Immature natural killer cell (primary cell): ENCODE data around the gene ATP6V1D. TPM values are rescaled to one million over a fixed set of nuclear protein-coding genes. Genes with fewer than 3 reads are reported as not detected.
A peak's percentile ranks its signal among the peaks of the same experiment; 100 is the strongest.
"Not testable (repeated sequence)": the region's sequence is repeated elsewhere in the genome, so short reads cannot be mapped to it uniquely, and the experiment has no call there.

Source experiments
- DNase-seq, 3 donors: peaks; one replicate each; pipeline ENCODE4 v3.0.0; 2022; ENCODE audit warnings: mixed read lengths in 1 of 3
- H3K27ac Mint-ChIP-seq, 6 donors: one replicate each; pipeline ENCODE4 v1.8.0; 2020; ENCODE audit warnings: mixed read lengths in 6 of 6, mild to moderate bottlenecking in 5 of 6, inconsistent platforms in 4 of 6, moderate library complexity in 3 of 6
- H3K27me3 Mint-ChIP-seq, 3 donors: one replicate each; pipeline ENCODE4 v1.8.0; 2020 to 2021; ENCODE audit warnings: low read depth in 3 of 3, mild to moderate bottlenecking in 3 of 3, mixed read lengths in 3 of 3, moderate library complexity in 3 of 3, inconsistent platforms in 1 of 3
- H3K36me3 Mint-ChIP-seq, 3 donors: one replicate each; pipeline ENCODE4 v1.8.0; 2020; ENCODE audit warnings: mixed read lengths in 3 of 3, inconsistent platforms in 2 of 3, mild to moderate bottlenecking in 2 of 3
- H3K4me1 Mint-ChIP-seq, 2 donors: one replicate each; pipeline ENCODE4 v1.8.0; 2020; ENCODE audit warnings: inconsistent platforms in 2 of 2, mild to moderate bottlenecking in 2 of 2, mixed read lengths in 2 of 2, moderate library complexity in 1 of 2
- H3K4me3 Mint-ChIP-seq, 5 donors: one replicate each; pipeline ENCODE4 v1.8.0; 2020; ENCODE audit warnings: mild to moderate bottlenecking in 5 of 5, mixed read lengths in 5 of 5, inconsistent platforms in 3 of 5, moderate library complexity in 3 of 5
- H3K9me3 Mint-ChIP-seq, 6 donors: one replicate each; pipeline ENCODE4 v1.8.0; 2020; ENCODE audit warnings: mild to moderate bottlenecking in 6 of 6, mixed read lengths in 6 of 6, inconsistent platforms in 4 of 6, moderate library complexity in 3 of 6
- polyA plus RNA-seq, 3 donors: library from polyadenylated mRNA; unstranded; fragments of 300-500 nt; fragmentation: Illumina TruSeq; gene quantifications; one replicate each; pipeline ENCODE4 v1.2.3, GENCODE V29; 2021

The ATP6V1D gene
- 10 to 100 TPM; 74.0 to 94.9 (median 80.1) TPM for polyA plus RNA-seq

DNA sequence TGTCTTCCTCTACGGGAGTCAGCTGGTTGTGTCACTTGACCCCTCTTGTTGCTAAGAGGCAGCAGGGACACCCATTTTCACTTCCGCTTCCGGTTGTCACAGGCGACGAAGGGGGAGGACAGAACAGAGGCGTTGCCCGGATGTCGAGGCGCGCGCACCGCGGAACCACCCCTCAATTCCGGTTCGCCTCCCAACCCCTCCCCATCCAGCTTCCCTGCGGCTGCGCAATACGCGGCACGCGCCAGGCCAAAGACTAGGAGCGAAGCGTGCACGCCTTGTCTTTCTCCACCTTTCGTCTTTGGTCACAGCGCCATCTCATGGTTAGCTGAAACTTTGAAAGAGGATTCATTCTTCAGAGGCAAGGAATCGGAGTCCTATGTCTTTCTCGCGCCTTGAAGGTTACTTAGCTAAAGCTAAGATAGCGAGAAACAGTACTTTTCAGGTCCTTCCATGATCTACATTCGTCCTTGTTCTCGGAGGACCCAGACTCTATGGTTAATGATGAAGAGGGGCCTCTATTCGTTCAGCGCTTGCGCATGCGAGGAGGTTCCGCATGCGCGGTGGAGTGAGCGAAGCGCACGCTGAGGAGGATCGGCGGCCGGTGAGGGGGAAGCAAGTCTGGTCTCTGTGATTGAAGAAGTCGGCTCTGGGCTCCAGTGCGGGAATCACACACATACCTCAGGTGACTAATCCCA, at the start of gene ATP6V1D, which contains the start of gene EIF2S1:
ATP6V1D (minus strand) TSS at position 30 of the 695 bp plus-strand sequence. CDS start 106 bp downstream, outside the sequence.
EIF2S1 (plus strand) TSS at position 554 of the 695 bp plus-strand sequence. CDS start 4,440 bp downstream, outside the sequence.
- DNase-seq: peak; percentile 100
- peak within 1 kb of the TSS; percentile 94 to 100 (median 98) for H3K27ac Mint-ChIP-seq
- H3K36me3 Mint-ChIP-seq: peaks cover 0 to 5% (median 0%) of the 10 kb centered on the region in 3 donors
- peak within 1 kb of the TSS; percentile 97 to 99 (median 99) for H3K4me3 Mint-ChIP-seq
- peaks cover 8 to 9% (median 8%) of the 10 kb centered on the region in 3 donors for H3K27me3 Mint-ChIP-seq
- peaks cover 50 to 81% of the 10 kb centered on the region in 2 donors for H3K4me1 Mint-ChIP-seq
- H3K9me3 Mint-ChIP-seq: no peaks in the 10 kb centered on the region

DNA sequence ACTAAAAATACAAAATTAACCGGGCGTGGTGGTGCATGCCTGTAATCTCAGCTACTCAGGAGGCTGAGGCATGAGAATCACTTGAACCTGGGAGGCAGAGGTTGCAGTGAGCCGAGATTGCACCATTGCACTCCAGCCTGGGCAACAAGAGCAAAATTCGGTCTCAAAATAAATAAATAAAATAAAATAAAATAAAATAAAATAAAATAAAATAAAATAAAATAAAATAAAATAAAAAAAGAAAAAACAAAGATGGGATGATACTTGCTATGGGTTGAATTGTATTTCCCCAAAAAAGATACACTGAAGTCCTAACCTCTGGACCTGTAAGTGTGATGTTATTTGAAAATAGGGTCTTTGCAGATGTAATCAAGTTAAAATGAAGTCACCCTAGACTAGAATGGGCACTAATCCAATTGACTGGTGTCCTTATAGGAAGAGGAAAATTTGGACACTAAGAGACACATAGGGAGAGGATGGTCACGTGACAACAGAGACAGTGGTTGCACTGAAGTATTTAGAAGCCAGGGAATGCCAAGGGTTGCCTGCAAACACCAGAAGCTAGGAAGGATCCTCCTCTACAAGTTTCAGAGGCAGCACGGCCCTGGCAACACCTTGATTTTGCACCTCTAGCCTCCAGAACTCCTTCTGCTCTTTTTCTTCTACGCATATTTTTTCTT, 48.7 kb upstream of the ATP6V1D start:
- not testable (repeated sequence) for H3K27ac Mint-ChIP-seq, H3K4me3 Mint-ChIP-seq, H3K36me3 Mint-ChIP-seq, DNase-seq, H3K9me3 Mint-ChIP-seq, H3K4me1 Mint-ChIP-seq
- H3K27me3 Mint-ChIP-seq: peaks cover 0 to 11% (median 2%) of the 10 kb centered on the region in 3 donors

GRCh38 chr14:67405771-67406170, 46.2 kb upstream of the ATP6V1D start:
- DNase-seq: no peak
- H3K27me3 Mint-ChIP-seq: peaks cover 0 to 9% (median 3%) of the 10 kb centered on the region in 3 donors
- H3K4me1 Mint-ChIP-seq: no peaks in the 10 kb centered on the region
- H3K27ac Mint-ChIP-seq: no peak overlapping the region
- H3K36me3 Mint-ChIP-seq: no peaks in the 10 kb centered on the region
- no peak overlapping the region for H3K4me3 Mint-ChIP-seq
- no peaks in the 10 kb centered on the region for H3K9me3 Mint-ChIP-seq

- Mint-ChIP-seq H3K27ac (no peak overlapping the region), H3K36me3 (no peaks in the 10 kb centered on the region), H3K4me3 (no peak overlapping the region), H3K9me3 (no peaks in the 10 kb centered on the region), H3K4me1 (no peaks in the 10 kb centered on the region), H3K27me3 (peaks cover 0 to 9% (median 3%) of the 10 kb centered on the region in 3 donors)
- no peak for DNase-seq
These were observed 40.8 kb upstream of the ATP6V1D start for GRCh38 chr14:67400434-67400833.

- Mint-ChIP-seq H3K4me3 (no peak overlapping the region), H3K36me3 (no peaks in the 10 kb centered on the region), H3K27ac (no peak overlapping the region), H3K4me1 (no peaks in the 10 kb centered on the region), H3K27me3 (peaks cover 1 to 7% (median 3%) of the 10 kb centered on the region in 3 donors), H3K9me3 (no peaks in the 10 kb centered on the region)
- no peak for DNase-seq
These were observed 37.9 kb upstream of the ATP6V1D start for GRCh38 chr14:67397536-67397935.

- DNase-seq: no peak
- Mint-ChIP-seq H3K27ac (no peak overlapping the region), H3K4me3 (no peak overlapping the region), H3K27me3 (peaks cover 1 to 3% (median 2%) of the 10 kb centered on the region in 3 donors), H3K9me3 (no peaks in the 10 kb centered on the region), H3K36me3 (no peaks in the 10 kb centered on the region), H3K4me1 (no peaks in the 10 kb centered on the region)
These were observed 36.9 kb upstream of the ATP6V1D start for GRCh38 chr14:67396381-67396970.

- Mint-ChIP-seq H3K4me1 (no peaks in the 10 kb centered on the region), H3K9me3 (no peaks in the 10 kb centered on the region), H3K36me3 (no peaks in the 10 kb centered on the region), H3K27me3 (peaks cover 1 to 3% (median 2%) of the 10 kb centered on the region in 3 donors), H3K4me3 (no peak overlapping the region), H3K27ac (no peak overlapping the region)
- DNase-seq: no peak
These were observed 36.2 kb upstream of the ATP6V1D start for GRCh38 chr14:67395876-67396189.

- Mint-ChIP-seq H3K4me3 (no peak overlapping the region), H3K4me1 (no peaks in the 10 kb centered on the region), H3K36me3 (no peaks in the 10 kb centered on the region), H3K9me3 (no peaks in the 10 kb centered on the region), H3K27ac (no peak overlapping the region), H3K27me3 (peaks cover 1 to 3% (median 2%) of the 10 kb centered on the region in 3 donors)
- no peak for DNase-seq
These were observed 35.7 kb upstream of the ATP6V1D start for GRCh38 chr14:67395086-67395875.

DNA sequence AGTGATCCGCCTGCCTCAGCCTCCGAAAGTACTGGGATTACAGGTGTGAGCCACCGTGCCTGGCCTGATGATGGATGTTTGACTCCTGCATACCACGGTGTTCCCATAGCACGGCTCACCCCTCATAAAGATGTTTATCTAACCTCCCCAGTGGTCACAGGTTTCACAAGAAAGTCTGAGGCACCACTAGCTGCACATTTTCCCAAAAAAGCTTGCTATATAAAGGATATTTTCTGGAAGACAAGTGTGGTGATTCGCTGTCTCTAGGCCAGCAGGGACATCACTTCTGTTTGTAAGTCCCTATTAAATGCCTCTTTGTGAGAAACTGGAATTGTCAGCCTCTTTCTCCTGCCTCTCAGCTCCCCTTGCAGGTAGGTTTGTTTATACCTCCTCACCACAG, 34.1 kb upstream of the ATP6V1D start:
- DNase-seq: no peak
- no peaks in the 10 kb centered on the region for H3K4me1 Mint-ChIP-seq
- no peaks in the 10 kb centered on the region for H3K9me3 Mint-ChIP-seq
- peaks cover 0 to 2% (median 1%) of the 10 kb centered on the region in 3 donors for H3K27me3 Mint-ChIP-seq
- no peak overlapping the region for H3K4me3 Mint-ChIP-seq
- no peaks in the 10 kb centered on the region for H3K36me3 Mint-ChIP-seq
- no peak overlapping the region for H3K27ac Mint-ChIP-seq

GRCh38 chr14:67392800-67393199, 33.2 kb upstream of the ATP6V1D start:
- DNase-seq: no peak
- H3K4me1 Mint-ChIP-seq: no peaks in the 10 kb centered on the region
- no peak overlapping the region for H3K4me3 Mint-ChIP-seq
- no peaks in the 10 kb centered on the region for H3K36me3 Mint-ChIP-seq
- H3K27ac Mint-ChIP-seq: no peak overlapping the region
- H3K9me3 Mint-ChIP-seq: no peaks in the 10 kb centered on the region
- peaks cover 0 to 2% (median 1%) of the 10 kb centered on the region in 3 donors for H3K27me3 Mint-ChIP-seq

- H3K4me3 Mint-ChIP-seq: no peak overlapping the region
- no peaks in the 10 kb centered on the region for H3K36me3 Mint-ChIP-seq
- peaks cover 0 to 2% (median 1%) of the 10 kb centered on the region in 3 donors for H3K27me3 Mint-ChIP-seq
- DNase-seq: no peak
- H3K27ac Mint-ChIP-seq: no peak overlapping the region
- no peaks in the 10 kb centered on the region for H3K4me1 Mint-ChIP-seq
- H3K9me3 Mint-ChIP-seq: no peaks in the 10 kb centered on the region
These were observed 32.5 kb upstream of the ATP6V1D start for GRCh38 chr14:67392123-67392522.

- H3K27ac Mint-ChIP-seq: no peak overlapping the region
These were observed 31.7 kb upstream of the ATP6V1D start for GRCh38 chr14:67391268-67391667.

GRCh38 chr14:67389811-67390534, 30.4 kb upstream of the ATP6V1D start:
- no peak overlapping the region for H3K27ac Mint-ChIP-seq

More at GRCh38 chr14:67391268-67391667, 31.7 kb upstream of the ATP6V1D start:
- Mint-ChIP-seq H3K27me3 (peaks cover 0 to 2% (median 1%) of the 10 kb centered on the region in 3 donors), H3K4me3 (no peak overlapping the region), H3K9me3 (no peaks in the 10 kb centered on the region), H3K36me3 (peaks cover 0 to 7% (median 0%) of the 10 kb centered on the region in 3 donors), H3K4me1 (no peaks in the 10 kb centered on the region)
- no peak for DNase-seq

More at GRCh38 chr14:67389811-67390534, 30.4 kb upstream of the ATP6V1D start:
- Mint-ChIP-seq H3K4me3 (no peak overlapping the region), H3K9me3 (no peaks in the 10 kb centered on the region), H3K36me3 (peaks cover 6 to 18% (median 6%) of the 10 kb centered on the region in 3 donors), H3K4me1 (no peaks in the 10 kb centered on the region), H3K27me3 (peaks cover 0 to 2% (median 1%) of the 10 kb centered on the region in 3 donors)
- DNase-seq: no peak
